ENCODE data around the gene TWNK. TPM values are rescaled to one million over a fixed set of nuclear protein-coding genes. Genes with fewer than 3 reads are reported as not detected.

Gene TWNK
- polyA plus RNA-seq, 2 of the 4 experiments (the other 2 are of a cell fraction) = 21.1 to 34.7 TPM

DNA sequence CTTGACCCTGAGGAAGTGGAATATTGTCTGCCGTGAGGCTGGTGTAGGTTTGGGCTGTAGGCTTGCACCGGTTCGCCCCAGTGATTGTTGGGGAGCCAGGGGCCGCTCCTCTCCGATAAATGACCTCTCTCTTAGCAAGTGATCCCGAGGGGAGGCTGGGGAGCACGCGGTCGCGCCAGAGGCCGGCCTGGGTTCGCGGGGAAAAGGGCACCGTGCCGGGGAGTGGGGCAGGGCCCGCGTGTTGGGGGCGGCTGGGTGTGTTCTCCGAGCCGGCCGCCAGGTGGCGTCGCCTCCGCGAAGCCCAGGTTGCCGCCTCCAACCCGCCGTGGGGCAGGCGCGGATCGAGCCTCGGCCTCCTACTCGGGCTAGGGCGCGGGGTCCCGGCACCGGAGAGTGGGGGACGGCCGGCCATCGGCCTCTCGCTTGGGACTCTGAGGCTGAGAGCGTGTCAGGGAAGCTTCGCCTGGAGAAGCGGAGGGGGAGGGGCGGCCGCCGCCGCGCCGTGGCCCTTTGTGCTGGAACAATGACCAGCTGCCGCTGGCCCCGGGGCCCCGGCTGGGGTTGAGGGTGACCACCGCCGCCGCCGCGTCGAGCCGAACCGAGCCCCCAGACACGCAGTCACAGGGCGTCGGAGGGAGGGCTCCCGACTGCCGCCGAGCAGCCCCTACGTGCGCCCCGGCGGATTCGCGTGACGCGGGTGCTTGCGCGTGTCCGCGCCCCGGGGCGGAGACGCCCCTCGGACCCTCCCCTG lies 11.8 kb downstream of the TWNK start (continued):
- TF ChIP-seq, protein P1, sequence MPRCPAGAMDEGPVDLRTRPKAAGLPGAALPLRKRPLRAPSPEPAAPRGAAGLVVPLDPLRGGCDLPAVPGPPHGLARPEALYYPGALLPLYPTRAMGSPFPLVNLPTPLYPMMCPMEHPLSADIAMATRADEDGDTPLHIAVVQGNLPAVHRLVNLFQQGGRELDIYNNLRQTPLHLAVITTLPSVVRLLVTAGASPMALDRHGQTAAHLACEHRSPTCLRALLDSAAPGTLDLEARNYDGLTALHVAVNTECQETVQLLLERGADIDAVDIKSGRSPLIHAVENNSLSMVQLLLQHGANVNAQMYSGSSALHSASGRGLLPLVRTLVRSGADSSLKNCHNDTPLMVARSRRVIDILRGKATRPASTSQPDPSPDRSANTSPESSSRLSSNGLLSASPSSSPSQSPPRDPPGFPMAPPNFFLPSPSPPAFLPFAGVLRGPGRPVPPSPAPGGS (IDR thresholded peaks at IDR 0.05) = peak; percentile 35; the same call in 1 of the 3 replicates
- TF ChIP-seq HMGXB4 (CRISPR knock-in tag; IDR thresholded peaks at IDR 0.05; ENCODE audit: borderline replicate concordance) = peak; percentile 88; the same call in 1 of the 2 replicates
- no peak for TF ChIP-seq RNF2 (IDR thresholded peaks at IDR 0.05; ENCODE audit: borderline replicate concordance, low read depth)
- no peak for TF ChIP-seq RARB (CRISPR knock-in tag; IDR thresholded peaks at IDR 0.05)
- peak; percentile 21 to 57; a peak in 4 of 5 replicates for TF ChIP-seq RAD21 (conservative IDR thresholded peaks at IDR 0.05 in 1 of 2, IDR thresholded peaks at IDR 0.05 in 1 of 2)
- TF ChIP-seq HEYL (CRISPR knock-in tag; IDR thresholded peaks at IDR 0.05) = no peak
- TF ChIP-seq JUN (IDR thresholded peaks at IDR 0.05) = peak; percentile 72 to 89; a peak in 4 of 5 replicates
- TF ChIP-seq CHD4 (IDR thresholded peaks at IDR 0.05; ENCODE audit: borderline replicate concordance) = no peak
- TF ChIP-seq TFCP2L1 (CRISPR knock-in tag; IDR thresholded peaks at IDR 0.05) = 0 out of 2 replicates have a peak, but pooled peaks have one; percentile 16
- no peak for TF ChIP-seq EHF (CRISPR knock-in tag; IDR thresholded peaks at IDR 0.05)
- TF ChIP-seq, protein P2, sequence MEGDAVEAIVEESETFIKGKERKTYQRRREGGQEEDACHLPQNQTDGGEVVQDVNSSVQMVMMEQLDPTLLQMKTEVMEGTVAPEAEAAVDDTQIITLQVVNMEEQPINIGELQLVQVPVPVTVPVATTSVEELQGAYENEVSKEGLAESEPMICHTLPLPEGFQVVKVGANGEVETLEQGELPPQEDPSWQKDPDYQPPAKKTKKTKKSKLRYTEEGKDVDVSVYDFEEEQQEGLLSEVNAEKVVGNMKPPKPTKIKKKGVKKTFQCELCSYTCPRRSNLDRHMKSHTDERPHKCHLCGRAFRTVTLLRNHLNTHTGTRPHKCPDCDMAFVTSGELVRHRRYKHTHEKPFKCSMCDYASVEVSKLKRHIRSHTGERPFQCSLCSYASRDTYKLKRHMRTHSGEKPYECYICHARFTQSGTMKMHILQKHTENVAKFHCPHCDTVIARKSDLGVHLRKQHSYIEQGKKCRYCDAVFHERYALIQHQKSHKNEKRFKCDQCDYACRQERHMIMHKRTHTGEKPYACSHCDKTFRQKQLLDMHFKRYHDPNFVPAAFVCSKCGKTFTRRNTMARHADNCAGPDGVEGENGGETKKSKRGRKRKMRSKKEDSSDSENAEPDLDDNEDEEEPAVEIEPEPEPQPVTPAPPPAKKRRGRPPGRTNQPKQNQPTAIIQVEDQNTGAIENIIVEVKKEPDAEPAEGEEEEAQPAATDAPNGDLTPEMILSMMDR (IDR thresholded peaks at IDR 0.05) = peak; percentile 83
- no peak for TF ChIP-seq ZSCAN20 (CRISPR knock-in tag; IDR thresholded peaks at IDR 0.05)
- no peak for TF ChIP-seq POLR2AphosphoS2 (conservative IDR thresholded peaks at IDR 0.05; ENCODE audit: low read length)

- H3K4me2 ChIP-seq = peak within 1 kb of the TSS; percentile 89
- H3K27ac ChIP-seq = peak within 1 kb of the TSS; percentile 98
- ATAC-seq (no peak), FAIRE-seq (no peak), DNase-seq (ENCODE audit: low read depth in 1 of 2, low spot score in 1 of 2) (no peak)
- ChIA-PET POLR2A (interaction anchor here (1.6 kb wide), 1 partner anchor 12 kb away, joined by 7 read pairs; no protein-coding TSS in a partner anchor), CTCF (interaction anchor here (0.5 to 25.8 kb wide), 14 partner anchors 7 to 460 kb away, joined by 3 to 608 read pairs (median 5); partner anchors contain the start of genes MRPL43, PDZD7, SFXN3 and TWNK)
- TF ChIP-seq HDAC2 (IDR thresholded peaks at IDR 0.05) (no peak), MYC (IDR thresholded peaks at IDR 0.05; ENCODE audit: borderline replicate concordance, low read length) (no peak), ELK1 (IDR thresholded peaks at IDR 0.05; ENCODE audit: low read depth, low read length) (no peak), CBX8 (IDR thresholded peaks at IDR 0.05) (no peak), RCOR1 (IDR thresholded peaks at IDR 0.05; ENCODE audit: low read depth, low read length) (no peak), KDM5A (IDR thresholded peaks at IDR 0.05) (no peak), MAFK (IDR thresholded peaks at IDR 0.05; ENCODE audit: partially characterized antibody) (no peak), CBX2 (IDR thresholded peaks at IDR 0.05; ENCODE audit: borderline replicate concordance, low read depth) (no peak), HMGXB4 (CRISPR knock-in tag; IDR thresholded peaks at IDR 0.05; ENCODE audit: borderline replicate concordance) (no peak), BHLHE40 (IDR thresholded peaks at IDR 0.05; ENCODE audit: low read depth, low read length) (no peak), HOXA7 (CRISPR knock-in tag; IDR thresholded peaks at IDR 0.05) (no peak), TP53 (CRISPR knock-in tag; IDR thresholded peaks at IDR 0.05) (no peak)
- H3K4me1 ChIP-seq = peaks cover 27% of the 10 kb centered on the region
- WGBS (ENCODE audit: missing lambda C conversion rate) = 4% methylated on average over 3 of the region's 44 CpGs
- H3K9me3 ChIP-seq = no peaks in the 10 kb centered on the region
- peak within 1 kb of the TSS; percentile 92 for H3K4me3 ChIP-seq
Measured at GRCh38 chr10:100999742-101000126, 12.4 kb downstream of the TWNK start, which contains the start of gene LZTS2. Gene LZTS2 (plus strand): TSS chr10:100999808. CDS start chr10:101002539, 2,731 bp downstream.

All from A549 (cell line).